COLO668 (cell line): Measurements from ENCODE around the gene SEZ6.

ENCODE experiments used
- DNase-seq: peaks from one replicate; lab custom pipeline; 2025; ENCODE audit not compliant: unreplicated experiment; lab: John Stamatoyannopoulos, UW

SEZ6 gene

DNA sequence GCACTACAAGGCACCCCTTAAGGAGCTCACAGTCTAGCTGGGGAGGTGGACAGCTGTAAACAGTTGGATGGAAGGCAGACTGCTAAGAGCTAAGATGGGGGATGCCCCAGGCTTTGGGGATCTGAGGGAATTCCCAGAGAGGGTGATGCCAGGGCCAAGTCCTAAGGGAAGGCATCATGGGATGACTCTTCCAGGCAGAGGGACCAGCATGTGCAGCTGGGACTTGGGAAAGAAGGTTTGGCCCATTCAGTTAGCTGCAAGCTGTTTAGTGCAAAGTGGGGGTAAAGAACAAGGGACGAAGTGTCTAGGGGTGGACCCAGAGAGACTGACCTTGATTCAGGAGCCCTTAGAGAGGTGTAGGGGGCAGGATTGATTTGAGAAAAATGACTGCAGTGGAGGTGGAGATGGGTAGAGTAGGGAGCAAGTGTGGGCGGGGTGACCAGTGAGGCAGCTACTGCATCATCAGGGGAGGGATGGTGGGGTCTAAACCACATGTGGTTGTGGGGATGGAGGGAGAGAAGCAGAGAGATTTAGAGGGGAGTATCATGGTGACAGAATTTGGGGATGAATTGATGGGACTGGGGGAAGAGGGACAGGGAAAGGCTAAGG, 27.4 kb downstream of the SEZ6 start:
- DNase-seq, result no peak

DNA sequence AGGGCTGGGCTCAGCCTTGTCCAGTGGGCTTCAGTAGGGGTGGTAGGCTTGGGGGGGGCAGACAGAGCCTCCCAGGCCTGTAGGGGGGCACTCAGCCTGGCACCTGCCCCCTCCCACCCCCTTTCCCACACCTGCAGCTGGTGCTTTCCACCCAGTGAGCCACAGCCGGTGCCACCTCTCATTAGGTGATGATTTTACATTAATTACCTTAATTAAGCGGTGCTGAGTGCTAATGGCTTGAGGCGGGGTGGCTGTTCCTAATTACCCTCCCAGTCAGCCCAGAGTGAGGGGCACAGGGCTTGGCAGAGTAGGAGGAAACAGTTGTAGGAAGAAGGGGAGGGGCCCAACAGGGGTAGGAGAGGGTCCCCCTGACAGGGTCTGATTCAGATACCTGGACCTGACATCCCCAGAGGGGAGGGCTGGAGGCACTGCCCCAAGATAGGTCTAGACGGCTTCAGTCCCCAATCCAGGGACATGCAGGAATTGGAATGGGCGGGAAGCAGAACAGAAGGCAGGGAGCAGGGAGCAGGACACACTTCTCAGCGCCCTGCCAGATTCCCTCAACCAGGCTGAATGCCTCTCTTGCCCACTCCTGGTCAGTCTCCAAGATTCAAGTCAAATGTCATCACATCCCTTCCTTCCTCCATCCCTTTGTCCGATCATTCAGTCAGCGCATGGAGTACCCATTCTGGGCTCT, 28.0 kb downstream of the SEZ6 start:
- DNase-seq, result no peak

DNA sequence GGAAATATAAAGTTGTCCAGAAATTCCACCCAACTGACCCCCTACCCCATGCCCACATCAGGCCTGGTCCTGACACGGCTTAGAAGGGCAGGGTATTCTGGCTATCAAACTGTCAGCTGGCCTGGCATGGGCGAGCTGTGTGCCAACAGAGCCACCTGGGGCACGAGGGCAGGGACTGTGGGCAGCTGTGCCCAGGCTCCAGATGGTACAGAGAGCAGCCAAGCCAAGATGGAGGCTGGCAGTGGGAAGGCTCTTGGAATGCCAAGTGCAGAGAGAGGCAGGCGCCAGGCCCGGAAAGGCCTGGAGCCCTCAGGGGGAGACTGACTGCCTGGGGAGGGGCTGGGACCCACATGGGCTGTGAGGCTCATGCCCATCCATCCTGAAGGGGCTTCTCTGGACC, 30.2 kb downstream of the SEZ6 start:
- no peak for DNase-seq

DNA sequence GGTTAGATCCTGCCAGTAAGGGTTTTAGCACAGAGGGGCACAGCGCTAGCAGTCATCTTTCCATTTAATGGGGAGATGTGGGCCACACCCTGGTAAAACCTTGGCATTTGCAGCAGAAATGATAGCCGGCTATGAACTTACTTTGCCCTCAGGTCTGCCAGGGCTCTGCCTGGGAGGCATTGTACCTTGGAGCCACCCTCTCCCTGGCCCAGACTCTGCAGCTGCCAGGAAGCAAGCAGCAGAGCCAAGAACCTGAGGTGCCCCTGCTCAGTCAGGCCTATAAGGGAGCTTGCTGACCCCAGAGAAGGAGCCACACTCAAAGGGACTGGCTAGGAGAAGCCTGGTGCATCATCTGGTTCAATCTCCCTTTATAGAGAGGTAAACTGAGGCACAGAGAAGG, 30.8 kb downstream of the SEZ6 start:
- DNase-seq, result no peak

DNA sequence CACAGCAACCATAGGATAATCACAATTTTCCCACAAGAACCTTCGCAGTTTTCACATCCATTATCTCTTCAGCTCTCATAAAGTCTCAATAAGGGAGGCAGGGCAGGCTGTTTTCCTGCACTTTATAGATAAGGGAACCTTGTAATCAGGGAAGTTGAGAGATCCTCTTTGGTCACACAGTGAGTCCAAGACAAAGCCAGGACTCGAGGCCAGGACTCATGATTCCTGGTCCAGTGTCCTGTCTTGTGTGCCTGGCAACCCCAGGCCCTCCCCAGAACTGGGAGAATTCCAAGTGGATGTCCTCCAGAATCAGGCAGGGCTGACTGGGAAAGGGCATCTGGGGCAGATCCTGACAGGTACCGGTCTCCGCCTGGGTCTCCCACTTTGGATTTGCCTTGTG, 31.4 kb downstream of the SEZ6 start:
- DNase-seq, result no peak

DNA sequence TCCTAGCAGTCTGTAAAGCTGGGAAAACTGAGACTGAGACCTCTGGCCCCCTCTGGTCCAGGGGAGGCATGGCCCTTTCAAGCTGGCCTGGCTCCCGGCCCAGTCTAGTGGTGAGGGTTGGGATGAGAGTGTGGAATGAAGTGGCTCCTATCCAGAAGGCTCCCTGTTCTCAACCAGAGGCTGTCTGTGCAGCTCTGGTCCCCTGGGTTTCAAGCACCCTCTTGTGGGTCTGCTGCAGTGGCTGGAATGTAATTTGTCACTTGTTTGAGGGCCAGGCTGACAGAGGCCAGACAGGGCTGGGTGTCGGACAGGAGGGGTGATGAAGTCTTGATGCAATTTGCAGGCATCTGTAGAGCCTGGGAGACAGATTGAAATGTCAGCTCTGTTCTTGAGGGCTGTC, 32.4 kb downstream of the SEZ6 start:
- no peak for DNase-seq

DNA sequence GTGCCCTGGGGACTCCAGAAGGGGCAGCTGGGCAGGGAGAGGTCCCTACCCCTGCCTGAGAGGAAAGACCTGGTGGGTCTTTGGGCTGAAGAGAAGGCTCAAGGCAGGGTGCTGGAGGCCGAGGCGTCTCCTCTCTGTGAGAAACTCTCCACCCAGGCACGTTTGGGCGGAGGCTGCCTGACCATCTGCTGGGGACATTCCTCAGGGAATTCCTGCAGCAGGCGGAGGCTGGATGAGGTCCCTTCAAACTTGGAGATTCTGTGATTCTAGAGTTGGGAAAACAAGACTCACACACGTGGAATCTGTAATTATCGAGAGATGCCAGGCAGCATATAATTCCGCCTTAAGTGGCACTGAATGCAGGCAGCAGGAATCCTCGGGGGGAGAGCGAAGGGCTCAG, 33.4 kb downstream of the SEZ6 start:
- no peak for DNase-seq

DNA sequence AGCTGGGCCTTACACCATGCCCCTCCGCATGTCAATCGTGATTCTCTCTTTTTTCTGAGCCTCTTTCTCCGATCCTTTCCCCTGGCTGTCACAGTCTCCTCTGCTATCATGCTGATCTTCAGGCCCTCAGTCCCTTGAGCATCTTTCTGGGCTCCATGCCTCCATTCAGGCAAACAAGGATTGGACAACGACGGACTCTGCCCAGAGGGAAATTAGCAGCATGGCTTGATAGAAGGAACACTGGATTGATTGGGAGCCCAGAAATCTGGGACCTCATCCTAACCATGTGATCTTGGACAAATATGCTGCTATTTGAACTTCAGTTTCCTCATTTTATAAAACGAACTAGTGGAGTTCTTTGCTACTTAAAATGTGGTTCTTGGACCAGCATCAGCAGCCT, 35.0 kb downstream of the SEZ6 start:
- no peak for DNase-seq

DNA sequence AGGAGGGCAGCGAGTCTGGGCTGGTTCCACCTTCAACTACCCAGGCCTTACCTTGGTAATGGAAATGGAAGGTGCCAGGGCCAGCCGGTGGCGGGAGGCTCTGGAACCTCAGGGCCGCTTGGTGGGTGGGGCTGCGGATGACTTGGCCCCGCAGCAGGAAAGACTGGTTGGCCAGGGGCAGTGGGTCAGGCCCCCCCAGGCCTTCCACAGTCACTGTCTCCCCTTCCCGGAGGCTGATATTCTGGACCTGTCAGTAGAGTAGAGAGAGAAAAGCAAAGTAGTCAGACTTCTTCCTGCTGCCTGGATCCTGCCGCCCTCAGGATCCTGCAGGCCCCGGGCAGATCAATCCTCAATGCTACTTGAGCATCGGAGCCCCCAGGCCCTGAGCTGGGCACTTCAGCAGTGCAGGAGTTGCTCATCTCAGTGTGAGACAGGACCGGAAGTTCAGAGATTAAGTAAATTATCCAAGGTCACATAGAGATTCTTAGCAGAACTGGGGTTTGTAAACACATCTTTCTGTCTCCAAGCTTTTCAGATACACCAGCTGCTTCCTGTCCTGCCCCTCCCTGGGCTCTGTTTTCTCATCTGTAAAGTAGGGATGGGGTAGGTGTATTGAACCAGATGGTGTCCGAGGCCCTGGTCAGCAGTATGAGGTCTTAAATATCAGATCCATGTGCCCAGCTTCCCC, 36.0 kb downstream of the SEZ6 start:
- DNase-seq, result no peak

DNA sequence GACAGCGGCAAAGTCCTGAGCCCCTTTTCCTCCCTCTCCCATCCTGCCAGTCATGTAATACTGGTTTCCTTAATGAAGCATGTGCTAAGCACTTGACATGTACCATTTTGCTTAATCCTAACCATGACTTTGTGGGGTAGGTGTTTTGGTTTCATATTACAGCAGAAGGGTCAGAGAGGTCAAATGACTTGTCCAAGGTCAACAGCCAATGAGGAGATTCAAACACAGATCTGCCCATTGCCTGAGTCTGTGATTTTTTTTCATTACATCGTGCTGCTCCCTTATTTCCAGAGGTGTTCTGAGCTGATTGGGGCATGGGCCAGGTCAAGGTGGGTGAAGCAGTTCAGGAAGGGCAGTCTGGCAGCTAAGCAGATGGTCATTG, 36.9 kb downstream of the SEZ6 start:
- no peak for DNase-seq

DNA sequence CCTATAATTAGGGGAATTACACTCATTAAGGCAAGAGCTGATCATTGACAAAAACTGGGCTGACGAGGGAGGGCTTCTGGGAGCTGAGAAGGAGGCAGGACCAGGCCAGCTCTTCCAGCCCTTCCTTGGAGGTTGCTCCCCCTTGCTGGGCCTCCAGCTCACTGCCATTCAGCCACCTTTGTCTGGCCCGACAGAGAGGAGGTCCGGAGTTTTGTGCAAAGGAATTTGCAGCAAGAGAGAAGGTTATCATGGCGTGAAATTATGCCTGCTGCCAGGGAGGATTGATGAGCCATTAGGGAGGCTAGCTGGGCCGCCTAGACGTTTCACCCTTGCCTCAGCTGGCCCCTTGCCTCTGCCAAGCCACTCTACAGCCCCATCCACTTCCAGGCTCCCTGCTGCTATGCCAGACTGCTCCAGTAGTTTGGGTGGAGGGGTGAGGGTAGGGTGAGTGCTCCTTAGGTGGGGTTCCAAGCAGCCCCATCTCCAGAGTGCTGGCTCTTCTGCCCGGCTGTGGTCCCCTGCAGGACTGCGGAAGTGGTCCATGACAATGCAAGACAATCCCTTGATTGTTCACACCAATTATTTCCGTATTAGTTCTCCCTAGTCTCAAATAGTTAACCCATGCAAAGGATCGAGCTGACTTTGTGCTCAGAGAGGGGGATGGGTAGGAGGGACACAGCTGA, 37.5 kb downstream of the SEZ6 start:
- no peak for DNase-seq

DNA sequence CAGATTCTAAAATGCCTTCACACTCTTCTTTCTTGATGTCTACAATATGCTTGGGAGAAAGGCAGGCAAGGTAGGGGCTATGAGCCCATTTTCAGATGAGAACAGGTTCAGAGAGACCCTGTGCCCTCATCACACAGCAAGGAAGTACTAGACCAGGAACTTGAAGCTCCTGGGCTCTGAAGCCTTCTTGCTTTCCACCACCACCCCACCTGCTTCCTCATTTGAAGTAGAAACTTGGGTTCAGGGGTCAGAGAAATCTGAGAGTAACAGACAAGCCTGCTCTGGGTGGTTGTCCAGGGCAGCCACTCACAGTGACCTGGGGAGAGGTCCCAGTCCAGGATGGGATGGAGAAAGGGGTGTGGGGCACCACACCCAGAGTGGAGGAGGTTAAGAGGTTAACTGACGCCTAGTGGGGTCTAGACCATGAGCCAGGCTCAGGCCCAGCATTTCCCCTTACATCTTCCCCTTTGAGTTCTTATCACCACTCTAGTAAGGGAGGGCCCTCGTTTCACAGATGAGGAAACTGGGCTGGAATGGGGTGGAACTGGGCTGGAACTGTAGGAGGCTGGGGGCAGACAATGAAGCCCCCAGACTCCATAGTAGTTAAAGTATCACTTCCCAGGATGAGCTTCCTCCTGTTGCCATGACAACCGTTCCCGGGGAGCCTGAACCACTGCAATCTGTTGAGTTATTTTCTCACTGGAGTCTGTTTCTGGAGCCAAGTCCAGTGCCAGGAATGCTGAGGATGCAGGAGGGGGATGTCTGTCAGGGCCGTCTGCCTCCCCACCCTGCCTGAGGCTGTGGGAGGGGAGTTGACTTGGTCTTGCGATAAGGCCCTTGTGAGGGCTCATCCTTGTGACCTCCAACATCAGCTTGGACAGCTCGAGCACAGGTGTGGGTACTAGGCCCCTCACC, 38.4 kb downstream of the SEZ6 start:
- no peak for DNase-seq

DNA sequence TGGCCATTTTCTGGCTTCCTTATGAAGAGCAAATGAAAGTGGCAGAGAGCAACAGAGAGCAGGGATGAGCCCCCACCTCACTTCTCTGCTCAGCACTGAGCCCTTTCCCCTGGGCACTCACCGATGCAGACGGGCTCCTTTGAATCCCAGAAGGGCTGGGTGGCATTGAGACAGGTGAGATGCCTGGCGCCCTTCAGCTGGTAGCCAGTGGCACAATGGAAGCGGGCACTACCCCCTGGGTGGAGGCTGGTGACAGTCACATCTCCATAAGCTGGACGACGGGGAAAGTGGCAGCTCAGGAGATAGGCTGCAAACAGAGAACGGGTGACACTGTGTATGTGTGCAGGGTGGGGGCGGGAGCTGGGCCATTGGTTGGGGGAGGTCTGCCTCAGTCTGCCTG, 42.0 kb downstream of the SEZ6 start:
- DNase-seq, result no peak

DNA sequence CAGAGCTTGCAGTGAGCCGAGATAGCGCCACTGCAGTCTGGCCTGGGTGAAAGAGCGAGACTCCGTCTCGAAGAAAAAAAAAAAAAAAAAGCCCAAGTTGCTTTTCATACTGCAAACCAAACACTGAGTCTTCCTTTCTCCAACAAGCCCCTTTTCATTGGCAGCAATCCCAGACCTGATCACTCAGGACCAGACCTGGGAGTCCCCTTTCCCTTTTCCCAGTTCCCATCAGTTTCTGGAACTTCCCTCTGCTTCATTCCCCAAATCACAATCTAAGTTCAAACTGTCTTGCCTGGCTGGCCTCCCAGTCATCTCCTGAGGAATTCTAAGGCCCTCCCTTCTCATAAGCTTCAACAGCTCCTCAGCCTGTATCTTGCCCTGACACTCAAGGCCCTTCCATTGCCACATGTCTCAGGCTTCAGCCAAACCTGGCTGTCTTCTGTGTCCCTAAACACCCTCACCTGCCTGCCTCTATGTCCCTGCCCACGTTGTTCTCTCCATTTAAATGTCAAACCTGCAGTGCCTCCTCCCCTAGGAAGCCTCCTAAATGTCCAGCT, 42.7 kb downstream of the SEZ6 start:
- no peak for DNase-seq

DNA sequence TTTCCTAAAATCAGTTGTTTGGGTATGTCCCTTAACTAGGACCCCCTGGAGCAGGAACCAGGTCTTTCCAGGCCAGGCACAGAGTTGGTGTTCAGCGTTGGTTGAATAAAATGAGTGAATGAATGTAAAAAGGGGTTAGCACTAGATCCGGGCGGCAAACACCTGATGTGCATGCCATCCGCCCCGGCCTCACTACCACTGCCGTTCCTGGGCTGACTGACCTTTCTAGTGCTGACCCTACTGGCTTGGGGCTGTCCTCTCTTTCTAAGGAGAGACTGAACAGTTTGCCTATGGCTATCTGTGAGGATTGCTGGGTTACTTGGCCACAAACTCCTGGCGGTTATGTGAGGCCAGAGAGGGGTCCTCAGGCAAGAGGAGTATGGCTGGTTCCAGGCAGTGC, 44.4 kb downstream of the SEZ6 start:
- DNase-seq, result no peak

DNA sequence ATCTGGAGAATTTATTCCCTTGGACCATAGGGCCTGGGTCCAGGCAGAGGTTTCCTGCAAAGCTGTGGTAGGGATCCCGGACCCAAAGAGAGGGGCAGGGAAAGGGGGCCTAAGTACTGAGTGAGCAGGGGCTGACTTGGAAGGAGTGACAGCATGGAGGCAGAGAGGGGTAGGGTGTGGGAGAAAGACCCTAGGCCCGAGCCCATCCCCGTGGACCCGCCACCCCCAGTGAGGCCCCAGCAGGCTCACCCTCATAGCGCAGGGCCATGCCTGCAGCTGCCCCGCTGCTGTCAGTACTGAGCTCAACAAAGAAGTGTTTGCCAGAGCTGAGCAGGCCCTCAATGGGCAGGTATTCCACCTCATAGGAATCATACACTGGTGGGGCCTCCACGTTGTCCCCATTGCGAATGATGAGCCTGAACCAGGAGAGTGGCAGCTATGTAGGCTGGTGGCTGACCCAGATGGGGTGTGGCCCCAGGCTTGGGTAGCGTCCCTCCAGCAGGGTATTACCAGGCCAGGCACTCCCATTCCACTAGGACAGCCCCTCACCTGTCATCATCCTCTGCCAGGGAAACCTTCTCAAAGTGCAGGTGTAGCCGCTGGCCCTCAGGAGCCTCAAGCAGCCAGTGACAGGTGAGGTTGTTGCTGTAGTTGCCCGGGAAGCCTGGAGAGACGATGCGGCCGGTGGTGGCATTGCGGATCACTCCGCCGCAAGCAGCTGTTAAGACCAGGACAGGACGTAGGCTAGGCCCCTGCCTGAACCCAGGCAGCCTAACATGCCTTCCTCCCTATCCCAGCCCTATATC, 45.4 kb downstream of the SEZ6 start:
- no peak for DNase-seq

DNA sequence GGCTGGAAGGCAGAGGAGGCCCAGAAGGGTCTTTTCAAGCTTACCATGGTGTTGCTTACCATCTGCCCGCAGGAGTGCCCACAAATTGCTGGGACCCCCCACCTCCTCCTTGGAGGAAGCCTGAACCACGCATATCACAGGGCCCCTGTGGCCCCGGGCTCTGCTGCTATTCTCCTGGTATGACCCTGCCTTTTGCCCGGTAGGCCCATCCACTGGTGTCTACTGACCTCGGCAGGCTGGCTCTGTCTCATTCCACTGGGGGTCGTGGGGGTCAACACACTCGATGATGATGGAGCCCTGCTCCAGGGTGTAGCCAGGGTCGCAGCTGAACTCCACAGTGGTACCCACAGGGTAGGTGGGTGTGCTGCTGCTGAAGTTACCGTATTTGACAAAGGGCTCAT, 46.4 kb downstream of the SEZ6 start:
- no peak for DNase-seq

DNA sequence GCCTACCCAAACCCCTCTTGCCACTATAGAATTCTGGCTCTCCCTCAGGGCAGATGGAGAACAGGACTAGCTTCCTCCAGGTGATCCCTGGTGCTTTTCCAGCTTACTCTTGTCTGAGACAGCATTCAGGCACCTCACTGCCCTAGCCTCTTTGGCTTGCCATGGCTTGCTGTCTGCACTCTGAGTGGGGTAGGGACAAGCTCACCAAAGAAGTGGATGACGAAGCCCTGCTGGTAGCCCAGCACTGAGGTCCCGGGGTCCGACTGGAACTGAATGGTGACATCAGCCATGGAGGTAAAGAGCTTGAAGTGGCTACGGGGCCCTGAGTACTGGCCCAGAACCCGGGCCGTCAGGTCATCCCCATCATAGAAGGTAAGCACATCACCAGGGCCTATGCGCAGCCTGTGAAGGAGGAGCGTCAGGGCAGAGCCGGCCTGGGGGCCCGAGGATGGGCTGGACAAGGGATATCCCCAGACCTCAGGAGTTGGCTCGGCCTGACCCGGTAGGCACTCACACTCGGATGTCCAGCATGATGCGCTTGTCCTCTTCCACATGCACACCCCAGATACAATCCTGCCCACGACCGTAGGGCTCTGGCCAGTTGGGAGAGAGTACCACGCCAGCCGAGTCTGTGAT, 46.9 kb downstream of the SEZ6 start:
- no peak for DNase-seq

DNA sequence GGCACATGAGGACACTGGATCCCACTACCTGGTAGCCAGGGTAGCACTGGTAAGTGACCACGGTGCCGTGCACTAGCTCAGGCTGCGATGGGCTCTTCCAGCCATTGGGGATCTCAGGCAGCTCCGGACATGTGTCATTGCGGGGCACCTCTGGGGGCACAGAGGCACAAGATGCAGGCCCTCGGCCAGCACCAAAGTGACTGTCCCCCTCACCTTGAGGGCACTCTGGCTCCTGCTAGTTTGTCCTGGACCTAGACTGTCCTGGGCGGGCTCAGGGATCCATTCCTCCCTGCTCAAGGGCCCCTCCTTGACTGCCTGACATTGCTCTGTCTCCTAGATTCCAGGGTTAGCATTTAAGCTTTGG, 47.9 kb downstream of the SEZ6 start:
- DNase-seq, result no peak
